K562 (cell line): ENCODE measurements around the gene CAB39. TPM values are rescaled to one million over a fixed set of nuclear protein-coding genes. Genes with fewer than 3 reads are reported as not detected.
A peak's percentile ranks its signal among the peaks of the same experiment; 100 is the strongest.

Source experiments
- ARID3A ChIP-seq: IDR thresholded peaks from 2 replicates; pipeline ENCODE4 v1.6.1; 2012; ENCODE audit warnings: low read depth, low read length, improper control_type of control experiment, borderline replicate concordance
- ATF3 ChIP-seq, 2 experiments: fragments of 450-650 bp in 1 of 2; sonication (generic) in 1 of 2; formaldehyde crosslinking in 1 of 2; IDR thresholded peaks in 1 of 2; conservative IDR thresholded peaks in 1 of 2; 2 replicates each; pipeline versions ENCODE4 v1.6.1 to v1.8.1; 2016 to 2023; ENCODE audit warnings: mild to moderate bottlenecking in 2 of 2, moderate library complexity in 2 of 2, inconsistent platforms in 1 of 2, missing genetic modification reagents in 1 of 2
- CLOCK ChIP-seq: fragments of 250-450 bp; sonication (Bioruptor Pico); IDR thresholded peaks from 2 replicates; pipeline ENCODE4 v1.4.0; 2020; ENCODE audit warnings: mild to moderate bottlenecking, moderate library complexity, borderline replicate concordance
- DDX20 ChIP-seq: fragments of 450-650 bp; IDR thresholded peaks from 2 replicates; pipeline ENCODE4 v1.6.1; 2016; ENCODE audit warnings: missing genetic modification characterization, low read depth, mild to moderate bottlenecking, missing compliant biosample characterization, moderate library complexity
- FOXP1 ChIP-seq: sonication (generic); formaldehyde crosslinking; IDR thresholded peaks from 2 replicates; pipeline ENCODE4 v1.8.0; 2022; ENCODE audit warnings: mild to moderate bottlenecking, missing genetic modification reagents
- GATA2 ChIP-seq: sonication (generic); formaldehyde crosslinking; IDR thresholded peaks from 2 replicates; pipeline ENCODE4 v1.4.0; 2020; ENCODE audit warnings: mild to moderate bottlenecking, missing genetic modification reagents
- MLLT1 ChIP-seq, 2 experiments: fragments of 450-650 bp; IDR thresholded peaks; 2 replicates each; pipeline ENCODE4 v1.6.1; 2016
- MXI1 ChIP-seq: IDR thresholded peaks from 2 replicates; pipeline ENCODE4 v1.6.1; 2011; ENCODE audit warnings: low read depth, mild to moderate bottlenecking, improper control_type of control experiment, low read length
- PML ChIP-seq: IDR thresholded peaks from 2 replicates; pipeline ENCODE4 v1.6.1; 2012; ENCODE audit warnings: low read length, inconsistent platforms
- RBM34 ChIP-seq: fragments of 200-400 bp; formaldehyde crosslinking; IDR thresholded peaks from 2 replicates; pipeline ENCODE4 v1.6.1; 2018; ENCODE audit warnings: low read length, borderline replicate concordance; ENCODE audit not compliant: insufficient read depth
- SMAD4 ChIP-seq: fragments of 250-450 bp; sonication (Bioruptor Pico); conservative IDR thresholded peaks from 2 replicates; pipeline ENCODE4 v1.8.0; 2021; ENCODE audit warnings: inconsistent platforms, mild to moderate bottlenecking, moderate library complexity
- SP2 ChIP-seq: IDR thresholded peaks from 2 replicates; pipeline ENCODE4 v1.6.1; 2011; ENCODE audit warnings: mild to moderate bottlenecking, low read depth, low read length, moderate library complexity; ENCODE audit not compliant: poor library complexity, severe bottlenecking; ENCODE audit errors: extremely low read depth
- STAT5A ChIP-seq: IDR thresholded peaks from 2 replicates; pipeline ENCODE4 v1.6.1; 2012; ENCODE audit warnings: low read length, inconsistent platforms, borderline replicate concordance
- STAT5B ChIP-seq: fragments of 250-450 bp; sonication (Bioruptor Pico); IDR thresholded peaks from 2 replicates; pipeline ENCODE4 v1.8.0; 2021; ENCODE audit warnings: mild to moderate bottlenecking, inconsistent platforms
- TRIM28 ChIP-seq: fragments of 450-650 bp; IDR thresholded peaks from 2 replicates; pipeline ENCODE4 v1.6.1; 2017
- XRCC4 ChIP-seq: IDR thresholded peaks from one replicate; pipeline ENCODE4 v1.6.1; 2011; ENCODE audit not compliant: insufficient read depth, insufficient read length; ENCODE audit errors: extremely low read depth
- ZC3H4 ChIP-seq: sonication (generic); formaldehyde crosslinking; IDR thresholded peaks from 2 replicates; pipeline ENCODE4 v1.9.0; 2021; ENCODE audit warnings: missing genetic modification reagents, borderline replicate concordance
- ZFP30 ChIP-seq: fragments of 250-450 bp; sonication (Bioruptor Pico); IDR thresholded peaks from 2 replicates; pipeline ENCODE4 v1.8.0; 2022; ENCODE audit warnings: moderate library complexity, mild to moderate bottlenecking, inconsistent platforms, borderline replicate concordance
- ZNF444 ChIP-seq: fragments of 250-450 bp; sonication (Bioruptor Pico); IDR thresholded peaks from 2 replicates; pipeline ENCODE4 v1.4.0; 2020; ENCODE audit warnings: mild to moderate bottlenecking, moderate library complexity
- ZNF76 ChIP-seq: fragments of 250-450 bp; sonication (Bioruptor Pico); IDR thresholded peaks from 2 replicates; pipeline ENCODE4 v1.4.0; 2020; ENCODE audit warnings: mild to moderate bottlenecking, moderate library complexity, borderline replicate concordance
- polyA plus RNA-seq, 8 experiments: library from polyadenylated mRNA; depleted of rRNA in 4 of 8; stranded (reverse) in 5 of 8; unstranded in 3 of 8; fragments of >200 nt; fragmentation: Nextera tagmentation in 2 of 8; fragmentation: Illumina TruSeq in 1 of 8; extraction: Ambion mirVana in 2 of 8; extraction: Trizol in 1 of 8; gene quantifications; 2 replicates each; pipeline versions ENCODE4 v1.2.1 to v1.2.3, GENCODE V29; 2011 to 2014; ENCODE audit warnings: inconsistent platforms in 1 of 8, missing spikeins in 1 of 8
- total RNA-seq, 7 experiments: library from RNA; depleted of rRNA in 6 of 7; stranded (reverse); fragments of >200 nt in 6 of 7; fragmentation: Illumina TruSeq in 2 of 7; extraction: Trizol in 2 of 7; gene quantifications; 2 replicates each; pipeline versions ENCODE4 v1.2.1 to v1.2.3, GENCODE V29; 2011 to 2021; ENCODE audit warnings: low replicate concordance in 1 of 7

The CAB39 gene
- total and polyA plus RNA-seq, 9 of the 15 experiments (the other 6 are each of a cell fraction or from before 2014, with no cell fraction given) = 27.2 to 94.4 (median 70.1) TPM

- TF ChIP-seq CLOCK = no peak
- no peak for TF ChIP-seq ZNF444
- TF ChIP-seq SMAD4 (CRISPR knock-in tag) = peak; percentile 52; the same call in 1 of the 2 replicates
- TF ChIP-seq RBM34 = no peak
- no peak for TF ChIP-seq DDX20 (tag)
- TF ChIP-seq TRIM28 = no peak
- TF ChIP-seq STAT5B = no peak
- TF ChIP-seq MXI1 = no peak
- no peak for TF ChIP-seq FOXP1 (CRISPR knock-in tag)
- no peak for TF ChIP-seq PML
- TF ChIP-seq ATF3 (IDR thresholded peaks at IDR 0.05) = no peak
- TF ChIP-seq ATF3 (CRISPR knock-in tag; conservative IDR thresholded peaks at IDR 0.05) = no peak
- no peak for TF ChIP-seq ARID3A
- TF ChIP-seq ZC3H4 (CRISPR knock-in tag) = no peak
- no peak for TF ChIP-seq MLLT1 (IDR thresholded peaks at IDR 0.05)
- TF ChIP-seq ZFP30 (CRISPR knock-in tag) = no peak
- TF ChIP-seq ZNF76 (CRISPR knock-in tag) = no peak
- TF ChIP-seq SP2 = peak; percentile 47
- no peak for TF ChIP-seq GATA2 (CRISPR knock-in tag)
- TF ChIP-seq XRCC4 = no peak
- TF ChIP-seq STAT5A = no peak
These were observed at the start of gene CAB39 (continued) for GRCh38 chr2:230712443-230713330.
